Stimulated activated CD4-positive, alpha-beta T cell treated with anti-CD3 and anti-CD28 coated beads, TNF-alpha, amount 100 ng/mL, for 4 hours (primary cell): ENCODE measurements around the gene FMN2.

Experiments
- DNase-seq, 3 experiments: peaks; one replicate each; pipeline ENCODE4 v3.0.0-alpha.2; 2020; ENCODE audit warnings: low read depth in 3 of 3

The FMN2 gene

DNA sequence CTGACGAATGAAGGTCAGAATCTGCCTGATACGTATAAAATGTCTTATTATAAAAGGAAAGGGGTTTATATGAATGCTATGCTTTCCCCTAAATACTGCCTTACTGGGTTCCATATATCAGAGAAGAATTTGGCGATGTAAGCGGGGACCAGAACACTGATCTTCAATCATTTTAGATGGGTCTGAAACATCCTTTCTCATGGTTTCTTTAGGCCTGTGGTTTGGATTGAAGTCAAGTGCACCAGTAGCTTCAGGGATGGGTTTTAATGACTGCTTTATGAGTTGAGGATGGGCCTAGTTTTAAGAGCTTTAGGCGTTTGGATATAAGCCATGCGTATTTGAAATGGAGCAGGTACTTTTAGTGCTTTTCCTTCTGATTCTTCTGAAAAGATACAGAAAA, 6.9 kb downstream of the FMN2 start:
- no peak for DNase-seq

DNA sequence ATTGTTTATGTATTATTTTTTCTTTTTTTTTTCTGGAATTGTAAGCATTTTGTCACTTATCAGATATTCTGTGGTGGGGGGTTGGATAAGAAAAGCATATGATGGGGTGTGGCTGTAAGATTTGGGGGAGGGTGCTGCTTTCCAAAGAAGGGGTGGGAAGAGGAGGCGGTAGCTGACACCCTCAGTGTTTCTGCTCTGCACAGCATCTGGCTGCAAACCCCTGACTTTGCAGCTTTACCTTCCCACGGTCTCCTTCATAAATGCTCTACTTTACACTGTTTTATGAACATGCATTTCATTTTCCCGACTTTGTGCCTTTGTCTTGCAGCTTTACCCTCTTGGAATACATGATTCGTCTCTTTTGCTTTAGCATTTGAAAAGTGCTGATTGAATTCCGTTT, 7.6 kb downstream of the FMN2 start:
- no peak for DNase-seq

DNA sequence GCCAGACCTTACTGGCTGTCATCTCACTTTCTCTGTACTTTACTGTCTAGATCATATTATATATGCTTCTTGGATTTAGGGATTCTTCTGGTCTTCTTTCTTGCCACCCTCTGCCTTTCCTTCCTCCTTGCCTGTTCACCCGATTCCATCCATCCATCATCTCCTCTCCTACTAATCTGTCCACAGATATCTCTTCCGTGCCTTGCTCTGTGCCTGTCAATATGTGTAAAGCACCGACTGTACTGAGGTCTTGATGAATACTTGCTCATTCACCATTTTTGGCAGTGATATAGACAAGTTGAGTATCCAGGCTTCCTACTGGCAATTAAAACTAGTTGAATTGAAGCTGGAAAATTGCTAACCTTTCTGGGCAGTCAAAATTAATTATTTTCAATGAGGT, 8.1 kb downstream of the FMN2 start:
- no peak for DNase-seq

GRCh38 chr1:240100371-240100934, 8.8 kb downstream of the FMN2 start:
- no peak for DNase-seq

DNA sequence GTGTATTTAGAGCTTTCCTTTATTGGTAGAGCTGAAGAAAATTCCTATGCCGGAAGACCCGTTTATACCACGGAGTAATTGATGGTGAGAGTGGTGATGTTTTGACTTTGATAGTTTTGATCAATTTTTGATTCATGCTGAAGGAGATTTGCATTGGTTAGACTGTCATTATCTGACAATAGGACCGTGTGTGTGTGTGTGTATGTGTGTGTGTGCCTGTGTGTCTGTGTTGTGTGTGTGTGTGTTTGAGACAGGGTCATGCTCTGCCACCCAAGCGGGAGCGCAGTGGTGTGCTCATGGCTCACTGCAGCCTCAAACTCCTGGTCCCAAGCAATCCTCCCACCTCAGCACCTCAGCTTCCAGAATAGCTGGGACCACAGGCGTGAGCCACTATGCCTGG, 9.6 kb downstream of the FMN2 start:
- no peak for DNase-seq

DNA sequence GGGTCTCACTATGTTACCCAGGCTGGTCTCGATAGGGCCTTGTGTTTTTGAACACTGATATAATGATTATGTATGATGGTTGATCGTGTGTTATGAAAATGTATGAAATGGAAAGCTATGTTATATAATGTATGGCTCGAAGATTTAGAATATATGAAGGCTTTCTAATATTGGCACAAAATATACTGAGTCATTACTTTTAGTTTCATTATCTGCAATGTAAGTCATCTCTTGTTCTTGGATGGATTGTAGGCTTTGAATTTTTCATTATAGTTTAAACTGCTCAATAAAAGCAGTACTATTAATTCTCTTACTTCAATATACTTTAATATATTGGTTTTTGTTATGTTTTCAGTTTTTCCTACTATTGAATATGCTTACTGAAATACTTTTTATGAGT, 10.1 kb downstream of the FMN2 start:
- DNase-seq, result no peak

- no peak for DNase-seq
Observed at GRCh38 chr1:240104672-240105071, 13.0 kb downstream of the FMN2 start.

DNA sequence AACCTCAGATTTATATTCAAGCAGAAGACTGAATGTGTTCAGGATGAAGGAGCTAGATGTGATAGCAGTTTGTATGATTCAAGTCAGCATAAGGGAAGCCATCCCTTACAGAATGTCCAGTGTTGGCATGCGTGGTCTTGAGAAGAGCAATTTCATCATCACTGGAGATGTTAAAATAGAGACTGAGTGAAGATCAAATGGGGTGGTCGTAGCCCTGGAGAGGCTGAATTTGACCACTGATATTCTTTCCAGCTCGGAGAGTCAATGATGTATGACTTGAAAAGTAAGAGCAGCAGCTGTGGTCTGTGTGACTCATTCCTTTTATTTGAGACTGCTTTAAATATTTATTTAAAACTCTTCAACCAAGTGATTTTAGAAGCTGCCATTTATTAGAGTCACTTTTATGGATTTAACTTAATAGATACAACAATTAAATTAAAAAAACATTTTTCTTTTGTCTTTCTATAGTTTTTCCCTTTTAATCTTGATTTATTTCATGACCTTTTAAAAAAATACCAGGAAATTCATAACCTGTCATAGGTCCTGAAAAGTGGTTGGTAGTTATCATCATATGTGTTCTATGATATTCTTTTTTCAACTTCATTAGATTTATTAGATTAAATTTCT, 15.5 kb downstream of the FMN2 start:
- DNase-seq, result no peak

- no peak for DNase-seq
Observed at GRCh38 chr1:240109130-240109529, 17.4 kb downstream of the FMN2 start.

DNA sequence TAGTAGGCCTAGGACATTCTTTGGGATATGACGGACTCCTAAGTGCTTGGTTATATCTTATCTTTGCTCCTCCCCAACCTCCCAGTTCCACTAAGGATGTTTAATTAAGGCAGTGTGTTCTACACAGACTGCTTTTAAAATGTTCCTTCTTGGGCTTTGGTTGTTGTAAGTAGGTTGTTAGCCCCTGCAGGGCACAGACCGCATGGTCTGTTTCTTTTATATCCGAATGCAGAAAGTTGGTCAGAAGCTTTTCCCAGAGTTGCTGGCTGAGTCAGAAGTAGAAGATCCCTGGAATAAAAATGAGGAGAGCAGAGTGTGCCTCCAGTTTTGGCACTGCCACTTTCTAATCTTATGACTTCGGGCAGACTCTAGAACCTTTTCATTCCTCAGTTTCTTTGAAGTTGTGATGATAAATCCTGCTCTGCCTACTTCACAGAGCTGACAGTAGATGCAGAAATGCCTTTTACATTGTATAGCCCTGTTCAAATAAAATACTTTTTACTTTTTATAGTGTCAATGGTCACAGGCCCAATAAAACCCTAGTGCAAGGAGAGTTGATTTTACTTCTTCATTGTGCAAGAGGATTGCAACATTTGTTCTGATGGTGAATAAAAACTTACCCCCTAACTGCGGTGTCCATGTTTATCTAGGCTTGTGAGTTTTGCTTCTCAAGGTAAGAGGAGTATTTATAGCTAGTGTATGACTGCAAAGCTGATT, 18.4 kb downstream of the FMN2 start:
- DNase-seq, result no peak

GRCh38 chr1:240111558-240111957, 19.9 kb downstream of the FMN2 start:
- DNase-seq, result no peak

DNA sequence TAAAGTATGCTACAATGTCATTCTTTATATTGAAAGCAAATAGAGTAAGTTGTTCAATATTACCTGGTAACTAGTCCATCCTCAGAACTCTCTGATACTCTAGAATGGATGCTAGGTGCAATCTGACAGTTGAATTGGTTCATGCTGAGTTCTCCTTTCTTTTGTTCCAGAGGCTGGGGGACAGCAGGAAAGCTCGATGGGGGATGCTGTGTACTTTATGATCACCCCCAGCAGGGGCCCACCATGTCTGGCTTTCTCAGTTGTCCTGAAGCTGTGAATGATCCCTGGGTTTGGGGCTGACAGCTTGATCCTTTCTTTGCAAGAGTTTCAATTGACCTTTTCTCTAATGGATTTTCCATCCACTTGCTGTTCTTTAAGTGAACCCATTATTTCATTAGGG, 22.5 kb downstream of the FMN2 start:
- no peak for DNase-seq

GRCh38 chr1:240115831-240116230, 24.1 kb downstream of the FMN2 start:
- DNase-seq, result no peak

DNA sequence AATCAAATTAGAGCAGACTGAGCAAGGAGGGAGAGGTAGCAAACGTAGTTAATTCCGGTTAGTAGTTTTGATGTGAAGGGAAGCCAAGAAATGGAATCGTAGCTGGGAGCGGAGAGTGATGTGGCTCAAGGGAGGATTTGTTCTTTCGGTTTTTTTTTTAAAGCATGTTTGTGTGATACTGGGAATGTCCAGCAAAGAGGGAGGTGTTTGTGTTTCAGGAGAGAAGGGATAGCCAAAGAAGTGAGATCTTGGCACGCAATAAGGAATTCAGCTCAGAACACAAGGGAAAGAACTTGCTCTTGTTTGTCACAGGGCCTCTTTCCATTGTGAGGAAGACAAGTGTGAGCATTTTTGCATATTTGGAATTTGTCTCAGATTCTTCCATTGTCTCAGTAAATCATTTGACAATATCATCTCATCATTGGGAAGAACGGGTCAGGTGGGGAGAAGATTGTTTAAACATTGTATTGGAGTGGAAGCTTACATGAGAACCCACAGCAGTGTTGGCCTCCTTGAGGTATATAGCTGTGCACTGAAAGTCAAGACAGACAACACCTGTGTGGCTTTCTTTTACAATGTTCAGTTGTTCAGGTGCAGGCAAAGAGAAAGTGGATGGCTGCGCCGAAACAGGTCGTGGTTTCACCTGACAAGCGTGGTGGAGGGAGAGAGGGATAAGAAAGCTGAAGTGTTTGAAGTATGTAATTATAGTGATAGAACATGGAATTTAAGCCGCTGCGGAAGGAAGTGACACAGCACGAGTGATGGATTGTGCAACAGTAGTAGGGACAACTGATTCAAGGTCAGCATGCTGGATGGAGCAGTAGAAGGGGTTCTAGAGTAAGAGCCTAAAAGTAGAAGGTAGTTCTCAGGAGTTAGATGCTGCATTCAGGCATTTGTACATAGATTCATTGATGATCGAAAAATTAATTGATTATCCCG, 25.4 kb downstream of the FMN2 start:
- no peak for DNase-seq

DNA sequence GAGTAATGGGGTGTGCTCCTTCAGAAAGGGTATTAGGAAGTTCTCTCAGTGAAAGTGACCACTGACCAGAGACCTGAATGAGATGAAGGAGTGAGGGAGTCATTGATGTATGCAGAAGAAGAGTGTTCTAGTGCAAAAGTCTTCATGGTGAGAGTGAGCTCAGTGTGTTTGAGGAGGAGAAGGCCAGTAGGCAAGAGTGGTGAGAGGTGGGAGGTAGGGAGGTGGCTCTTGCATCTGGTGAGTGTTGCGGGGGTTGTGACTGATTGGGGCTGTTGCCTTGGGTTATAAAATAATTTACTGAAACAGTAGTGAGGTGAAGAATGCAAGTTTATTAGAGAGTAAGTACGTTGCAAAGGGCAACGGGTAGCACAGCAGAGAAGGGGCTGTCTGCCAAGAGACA, 26.2 kb downstream of the FMN2 start:
- DNase-seq, result no peak

DNA sequence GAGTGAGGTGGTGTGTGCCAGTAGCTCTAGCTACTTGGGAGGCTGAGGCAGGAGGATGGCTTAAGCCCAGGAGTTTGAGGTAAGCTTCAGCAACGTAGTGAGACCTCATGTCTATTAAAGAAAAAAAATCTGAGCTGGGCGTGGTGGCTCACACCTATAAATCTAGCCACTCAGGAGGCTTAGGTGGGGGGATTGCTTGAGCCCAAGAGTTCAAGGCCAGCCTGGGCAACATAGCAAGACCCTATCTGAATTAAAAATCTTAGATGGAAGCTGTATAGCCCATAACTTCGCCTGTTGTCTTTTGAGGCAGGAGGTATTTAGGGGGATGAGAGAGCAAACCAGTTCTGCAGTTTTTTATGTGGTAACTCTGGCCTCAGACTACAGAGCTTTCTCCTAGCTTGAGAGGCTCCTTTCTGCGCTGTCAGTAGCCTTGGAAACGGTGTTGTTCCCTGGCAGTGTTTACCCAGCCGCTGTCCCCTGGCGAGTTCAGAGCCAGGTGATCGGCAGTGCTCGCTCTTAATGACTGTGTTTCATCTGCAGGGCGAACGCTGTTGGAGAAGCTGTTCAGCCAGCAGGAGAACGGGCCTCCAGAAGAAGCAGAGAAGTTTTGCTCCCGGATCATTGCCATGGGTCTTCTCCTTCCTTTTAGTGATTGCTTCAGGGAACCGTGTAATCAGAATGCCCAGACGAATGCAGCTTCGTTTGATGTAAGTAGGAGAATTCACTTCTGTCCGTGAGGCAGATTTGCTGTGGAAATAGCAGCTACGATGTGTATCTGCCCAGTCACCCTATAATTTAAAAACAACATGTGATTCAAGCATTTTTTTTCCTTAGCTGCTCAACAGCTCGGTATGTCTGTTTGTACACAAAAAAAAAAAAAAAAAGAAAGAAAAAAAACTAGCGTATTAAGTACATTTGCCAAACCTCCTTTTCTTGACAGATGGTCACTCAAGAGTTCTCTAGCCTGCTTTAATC, 31.2 kb downstream of the FMN2 start:
- DNase-seq, result no peak

DNA sequence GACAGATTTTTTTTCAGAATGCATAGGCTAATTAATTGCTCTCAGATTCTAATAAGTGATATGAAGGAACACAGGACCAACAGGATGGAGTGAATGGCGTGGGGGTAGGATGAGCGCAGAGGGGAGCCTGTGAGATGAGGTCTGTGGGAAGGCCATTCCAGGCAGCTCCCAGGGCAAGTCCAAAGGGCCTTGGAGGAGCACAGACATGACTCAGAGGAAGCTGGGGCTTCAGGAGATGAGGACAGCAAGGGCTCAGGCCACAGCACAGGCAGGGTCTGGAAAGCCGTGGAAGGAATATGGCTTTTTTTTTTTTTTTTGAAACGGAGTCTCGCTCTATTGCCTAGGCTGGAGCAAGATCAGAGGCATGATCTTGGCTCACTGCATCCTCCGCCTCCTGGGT, 35.1 kb downstream of the FMN2 start:
- no peak for DNase-seq

DNA sequence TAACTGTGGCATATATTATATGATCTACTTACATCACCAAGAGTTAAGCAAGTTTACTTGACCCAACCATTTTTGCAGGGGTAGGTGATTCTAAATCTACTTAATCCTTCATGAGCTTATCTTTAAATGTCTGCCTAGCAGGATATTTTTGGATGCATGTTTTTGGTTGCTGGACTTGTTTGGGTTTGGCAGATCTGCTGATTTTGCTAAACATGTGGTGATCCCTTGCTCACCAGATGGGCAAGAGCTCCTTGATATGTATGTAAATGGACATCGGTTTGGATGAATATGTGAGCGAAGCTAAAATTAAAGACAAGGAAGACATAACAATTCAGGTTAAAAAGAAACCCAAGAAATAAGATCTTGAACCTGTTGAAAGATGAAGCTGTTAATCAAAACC, 36.7 kb downstream of the FMN2 start:
- DNase-seq, result no peak

DNA sequence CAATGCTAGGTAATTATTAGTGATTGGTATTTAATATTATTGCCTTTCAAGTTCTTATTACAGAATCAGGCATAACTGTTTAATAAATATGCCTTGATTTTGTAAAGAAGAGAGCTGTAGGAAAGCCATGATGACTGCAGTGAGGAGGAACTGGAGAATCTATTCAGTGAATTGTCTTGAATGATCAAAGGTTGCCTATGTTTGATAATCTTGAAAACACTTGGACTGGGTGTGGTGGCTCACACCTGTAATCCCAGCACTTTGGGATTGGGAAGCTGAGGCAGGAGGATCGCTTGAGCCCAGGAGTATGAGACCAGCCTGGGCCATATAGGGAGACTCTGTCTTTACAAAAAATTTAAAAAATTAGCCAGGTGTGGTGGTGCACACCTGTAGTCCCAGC, 42.4 kb downstream of the FMN2 start:
- no peak for DNase-seq

- no peak for DNase-seq
Observed at GRCh38 chr1:240134596-240134995, 42.9 kb downstream of the FMN2 start.

DNA sequence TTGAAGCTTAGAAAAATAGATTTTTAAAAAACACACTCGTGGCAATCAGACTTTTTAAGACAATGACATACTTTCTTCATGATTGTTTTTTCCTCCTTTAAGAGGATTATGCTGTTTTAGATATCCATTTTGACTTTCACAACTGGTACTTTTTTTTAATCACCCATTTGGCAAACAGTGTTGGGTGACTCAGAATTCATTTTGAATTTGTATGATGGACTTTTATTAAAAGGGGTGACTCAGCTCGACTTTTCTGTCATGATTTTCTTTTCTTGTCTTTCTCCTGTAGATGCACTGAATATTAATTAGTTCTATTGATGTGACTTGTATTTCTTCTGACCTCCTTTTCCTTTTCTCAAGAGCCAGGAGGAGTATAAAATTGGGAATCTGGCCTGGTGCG, 44.7 kb downstream of the FMN2 start:
- DNase-seq, result no peak
